Esophagus (tissue), 2 donors: Measurements from ENCODE around the gene FHL2. TPM values are rescaled to one million over a fixed set of nuclear protein-coding genes. Genes with fewer than 3 reads are reported as not detected.

Experiments used
- H3K27ac ChIP-seq, 2 donors: one replicate each; pipeline ENCODE4 v1.5.1; 2013; ENCODE audit warnings: low read depth in 2 of 2, mild to moderate bottlenecking in 2 of 2, inconsistent platforms in 1 of 2, low read length in 1 of 2, moderate library complexity in 1 of 2
- H3K27me3 ChIP-seq, 2 donors: one replicate each; pipeline ENCODE4 v1.6.1; 2013; ENCODE audit warnings: low read length in 2 of 2, control low read depth in 1 of 2, mild to moderate bottlenecking in 1 of 2; ENCODE audit not compliant: insufficient read depth in 2 of 2, control insufficient read depth in 1 of 2
- H3K36me3 ChIP-seq, 2 donors: one replicate each; pipeline ENCODE4 v1.6.1; 2013; ENCODE audit warnings: low read length in 1 of 2; ENCODE audit not compliant: control insufficient read depth in 2 of 2, insufficient read depth in 2 of 2
- H3K4me1 ChIP-seq, 2 donors: one replicate each; pipeline ENCODE4 v1.6.1; 2013; ENCODE audit warnings: low read length in 1 of 2; ENCODE audit not compliant: control insufficient read depth in 2 of 2, insufficient read depth in 2 of 2
- H3K4me3 ChIP-seq, 2 donors: one replicate each; pipeline ENCODE4 v1.5.1; 2013; ENCODE audit warnings: low read length in 2 of 2, mild to moderate bottlenecking in 2 of 2, low read depth in 1 of 2, moderate library complexity in 1 of 2
- H3K9me3 ChIP-seq, 2 donors: one replicate each; pipeline ENCODE4 v1.6.1; 2013; ENCODE audit warnings: mild to moderate bottlenecking in 2 of 2, low read depth in 1 of 2, low read length in 1 of 2, moderate library complexity in 1 of 2; ENCODE audit not compliant: control insufficient read depth in 2 of 2, insufficient read depth in 1 of 2
- WGBS, 2 donors: extraction: QIAGEN DNeasy Blood & Tissue Kit; methylation state at CpG; one replicate each; pipeline ENCODE4 v1.1.7; 2013; 5-methylcytosine and 5-hydroxymethylcytosine counted together
- polyA plus RNA-seq, 2 donors: library from polyadenylated mRNA; stranded (reverse); fragments of 200-250 nt; gene quantifications; one replicate each; pipeline ENCODE4 v1.2.3, GENCODE V29; 2013
- donor health status: healthy with polysubstance abuse.
- donor health status: Bipolar disorder and iron deficiency.

FHL2 gene
- polyA plus RNA-seq, 2 donors: 17.6 to 55.5 TPM

- H3K4me3 ChIP-seq: no peak overlapping the region
- peaks cover 0 to 6% of the 10 kb centered on the region in 2 donors for H3K36me3 ChIP-seq
- 55 to 57% methylated on average over 15 of the region's 15 CpGs for WGBS, 2 donors
- H3K4me1 ChIP-seq: peaks cover 9 to 20% of the 10 kb centered on the region in 2 donors
- no peaks in the 10 kb centered on the region for H3K27me3 ChIP-seq
- no peaks in the 10 kb centered on the region for H3K9me3 ChIP-seq
- peak overlapping the region; percentile 81 to 91 for H3K27ac ChIP-seq
Measured at GRCh38 chr2:105375001-105375561, 23.8 kb downstream of the FHL2 start.

DNA sequence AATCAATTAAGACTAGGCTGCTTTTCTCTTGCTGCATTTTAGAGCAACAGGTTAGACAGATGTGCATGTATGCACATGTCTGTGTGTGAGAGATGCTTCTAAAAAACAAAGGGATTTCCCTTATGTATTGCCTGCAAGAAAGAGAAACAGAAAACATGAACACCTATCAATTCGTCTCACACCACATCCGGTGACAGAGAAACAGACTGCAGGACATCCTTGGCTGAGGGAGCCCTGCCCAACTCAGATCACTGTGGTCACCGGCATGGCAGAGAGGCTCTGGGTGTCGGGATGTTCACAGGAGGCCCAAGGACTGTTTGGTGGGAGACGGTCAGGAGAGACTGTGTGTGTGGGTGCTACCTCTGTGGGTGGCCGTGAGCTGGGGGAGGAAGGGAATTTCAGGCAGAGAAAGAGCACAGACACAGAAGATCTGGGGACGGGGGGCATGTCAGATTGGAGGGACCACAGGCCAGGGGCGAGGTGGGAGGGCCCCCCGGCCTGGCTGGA, 24.9 kb downstream of the FHL2 start:
- Histone ChIP-seq H3K27ac (peak overlapping the region; percentile 87 to 91), H3K4me3 (no peak overlapping the region), H3K4me1 (peaks cover 6 to 17% of the 10 kb centered on the region in 2 donors), H3K27me3 (no peaks in the 10 kb centered on the region), H3K36me3 (peaks cover 0 to 6% of the 10 kb centered on the region in 2 donors), H3K9me3 (no peaks in the 10 kb centered on the region)
- 44 to 55% methylated on average over 9 of the region's 9 CpGs for WGBS, 2 donors

DNA sequence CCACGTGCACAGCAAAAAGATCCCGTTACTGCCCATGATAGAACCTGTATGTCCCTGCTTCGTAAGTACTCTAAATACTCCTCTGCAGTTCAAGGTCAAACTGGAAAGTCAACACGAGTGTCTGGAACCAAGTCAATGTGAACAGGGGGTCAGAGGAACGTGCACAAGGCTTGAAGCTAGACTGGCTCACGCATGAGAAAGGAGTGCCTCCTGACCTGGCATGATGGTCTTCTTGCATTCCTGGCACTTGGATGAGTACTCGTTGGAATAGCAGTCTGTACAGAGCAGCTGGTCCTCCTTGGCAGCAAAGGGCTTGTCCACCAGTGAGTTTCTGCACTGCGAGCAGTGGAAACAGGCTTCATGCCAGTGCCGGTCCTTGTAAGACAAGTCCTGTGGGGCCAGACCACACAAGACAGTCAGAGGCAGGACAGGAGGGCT, 25.5 kb downstream of the FHL2 start:
- H3K4me3 ChIP-seq: no peak overlapping the region
- no peaks in the 10 kb centered on the region for H3K27me3 ChIP-seq
- peak overlapping the region; percentile 87 to 91 for H3K27ac ChIP-seq
- H3K36me3 ChIP-seq: peaks cover 0 to 6% of the 10 kb centered on the region in 2 donors
- H3K9me3 ChIP-seq: no peaks in the 10 kb centered on the region
- H3K4me1 ChIP-seq: peaks cover 6 to 17% of the 10 kb centered on the region in 2 donors
- WGBS, 2 donors: 34 to 37% methylated on average over 9 of the region's 9 CpGs

GRCh38 chr2:105371810-105372209, 27.0 kb downstream of the FHL2 start:
- Histone ChIP-seq H3K4me3 (no peak overlapping the region), H3K4me1 (peaks cover 6 to 17% of the 10 kb centered on the region in 2 donors), H3K9me3 (no peaks in the 10 kb centered on the region), H3K27me3 (no peaks in the 10 kb centered on the region), H3K36me3 (peaks cover 0 to 11% of the 10 kb centered on the region in 2 donors), H3K27ac (peak overlapping the region; percentile 53 to 64)
- WGBS, 2 donors: 43 to 62% methylated on average over 4 of the region's 4 CpGs

- WGBS, 2 donors: 52 to 74% methylated on average over 10 of the region's 10 CpGs
- peak overlapping the region; percentile 35 to 58 for H3K27ac ChIP-seq
- no peak overlapping the region for H3K4me3 ChIP-seq
- H3K27me3 ChIP-seq: no peaks in the 10 kb centered on the region
- no peaks in the 10 kb centered on the region for H3K9me3 ChIP-seq
- H3K36me3 ChIP-seq: peaks cover 2 to 14% of the 10 kb centered on the region in 2 donors
- H3K4me1 ChIP-seq: peaks cover 6 to 17% of the 10 kb centered on the region in 2 donors
Measured at GRCh38 chr2:105371156-105371555, 27.7 kb downstream of the FHL2 start.

DNA sequence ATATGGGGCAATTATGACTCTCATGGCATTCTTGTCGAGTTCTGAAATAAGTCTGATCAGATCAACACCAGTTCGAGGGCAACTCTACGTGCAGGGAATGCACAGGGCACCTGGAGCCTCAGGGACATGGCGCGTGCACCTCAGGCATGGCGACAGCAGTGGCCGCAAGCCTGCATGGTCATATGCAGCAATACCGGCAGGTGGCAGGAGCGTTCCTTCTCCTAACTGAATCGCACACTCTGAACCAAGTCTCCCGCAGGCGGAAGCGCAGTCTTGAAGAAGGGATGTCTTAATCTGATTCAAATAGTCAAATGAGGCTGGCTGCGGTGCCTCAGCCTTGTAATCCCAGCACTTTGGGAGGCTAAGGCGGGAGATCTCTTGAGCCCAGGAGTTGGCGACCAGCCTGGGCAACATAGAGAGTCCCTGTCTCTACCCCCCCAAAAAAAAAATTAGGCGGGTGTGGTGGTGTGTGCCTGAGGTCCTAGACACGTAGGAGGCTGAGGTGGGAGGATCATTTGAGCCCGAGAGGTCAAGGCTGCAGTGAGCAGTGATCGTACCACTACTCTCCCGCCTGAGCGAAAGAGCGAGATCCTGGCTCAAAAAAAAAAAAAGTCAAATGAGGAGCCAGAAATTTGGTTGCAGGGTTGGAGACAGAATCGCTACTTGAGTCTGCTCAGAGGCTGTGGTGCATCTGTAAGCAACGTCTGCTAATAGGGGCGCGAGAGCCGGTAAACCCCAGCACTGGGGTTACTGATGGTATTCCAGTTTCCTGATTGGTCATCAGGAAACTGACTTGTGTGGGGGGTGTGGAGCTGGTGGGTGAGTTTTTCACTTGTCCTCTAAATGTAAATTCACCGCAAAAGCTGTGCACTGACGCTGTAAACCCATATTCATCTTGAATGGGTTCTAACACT, 28.8 kb downstream of the FHL2 start:
- H3K27ac ChIP-seq: peak overlapping the region in 1 of 2 donors; percentile 27
- H3K27me3 ChIP-seq: no peaks in the 10 kb centered on the region
- peaks cover 4 to 13% of the 10 kb centered on the region in 2 donors for H3K4me1 ChIP-seq
- no peak overlapping the region for H3K4me3 ChIP-seq
- WGBS, 2 donors: 36 to 37% methylated on average over 30 of the region's 30 CpGs
- no peaks in the 10 kb centered on the region for H3K9me3 ChIP-seq
- peaks cover 2 to 15% of the 10 kb centered on the region in 2 donors for H3K36me3 ChIP-seq

- Histone ChIP-seq H3K27ac (no peak overlapping the region), H3K36me3 (peaks cover 2 to 15% of the 10 kb centered on the region in 2 donors), H3K4me1 (peaks cover 4 to 8% of the 10 kb centered on the region in 2 donors), H3K9me3 (no peaks in the 10 kb centered on the region), H3K4me3 (no peak overlapping the region), H3K27me3 (no peaks in the 10 kb centered on the region)
- WGBS, 2 donors: 58 to 59% methylated on average over 8 of the region's 8 CpGs
Measured at GRCh38 chr2:105368759-105369408, 30.0 kb downstream of the FHL2 start.

DNA sequence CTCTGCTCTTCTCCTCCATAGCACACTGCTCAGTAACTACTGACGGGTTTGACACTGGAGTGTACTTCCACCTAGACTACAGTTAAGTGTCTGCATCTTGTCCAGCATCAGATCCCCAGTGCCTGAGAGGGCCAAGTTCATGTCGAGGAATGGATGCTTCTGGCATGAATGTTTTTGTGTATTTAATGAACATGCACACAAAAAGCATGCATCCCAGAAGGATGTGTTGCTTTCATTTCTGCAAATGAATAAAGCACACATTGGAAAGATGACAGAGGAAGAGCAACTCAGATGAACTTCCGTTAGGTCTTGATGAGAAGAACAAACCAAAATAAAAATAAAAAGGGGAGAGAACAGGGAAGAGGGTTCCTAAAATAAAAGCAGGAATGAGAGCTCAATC, 33.6 kb downstream of the FHL2 start:
- Histone ChIP-seq H3K36me3 (peaks cover 9 to 23% of the 10 kb centered on the region in 2 donors), H3K4me3 (no peak overlapping the region), H3K9me3 (no peaks in the 10 kb centered on the region), H3K27ac (no peak overlapping the region), H3K4me1 (peaks cover 0 to 2% of the 10 kb centered on the region in 2 donors), H3K27me3 (no peaks in the 10 kb centered on the region)
- 68 to 70% methylated on average over 3 of the region's 3 CpGs for WGBS, 2 donors

- whole genome bisulfite sequencing, 2 donors: 78 to 84% methylated on average over 5 of the region's 5 CpGs
- Histone ChIP-seq H3K27ac (no peak overlapping the region), H3K4me3 (no peak overlapping the region), H3K9me3 (no peaks in the 10 kb centered on the region), H3K36me3 (peaks cover 9 to 25% of the 10 kb centered on the region in 2 donors), H3K27me3 (no peaks in the 10 kb centered on the region), H3K4me1 (peaks cover 0 to 2% of the 10 kb centered on the region in 2 donors)
Measured at GRCh38 chr2:105364436-105365139, 34.3 kb downstream of the FHL2 start.
